ENCODE results near the gene SH2D3C.

- no peak for TF ChIP-seq CTCF (IDR thresholded peaks at IDR 0.05; ENCODE audit: insufficient read depth, low read length, poor library complexity, severe bottlenecking)
- TF ChIP-seq EZH2phosphoT487 (conservative IDR thresholded peaks at IDR 0.05; ENCODE audit: low read length), result no peak
Observed at GRCh38 chr9:127710204-127710783, 68.2 kb downstream of the SH2D3C start.

Data from SU-DHL-6 (cell line).